ENCODE data around the gene LRP4. TPM values are rescaled to one million over a fixed set of nuclear protein-coding genes. Genes with fewer than 3 reads are reported as not detected.

LRP4 gene
- total RNA-seq, 3 donors from 2014 or later: 5.2 to 7.5 (median 6.4) TPM

DNA sequence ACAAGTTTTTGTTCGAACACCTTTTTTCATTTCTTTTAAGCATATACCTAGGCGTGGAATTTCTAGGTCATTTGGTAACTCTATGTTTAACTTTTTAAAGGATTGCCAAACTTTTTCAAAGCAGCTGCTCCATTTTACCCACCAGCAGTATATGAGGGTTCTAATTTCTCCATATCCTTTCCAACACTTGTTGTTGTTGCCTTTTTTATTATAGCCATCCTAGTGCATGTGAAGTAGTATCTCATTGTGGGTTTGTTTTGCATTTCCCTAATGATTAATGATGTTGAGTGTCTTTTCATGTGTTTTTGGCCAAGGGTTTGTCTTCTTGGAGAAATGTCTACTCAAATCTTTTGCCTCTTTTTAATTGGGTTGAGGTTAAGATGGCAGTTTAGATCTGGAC is 42.7 kb upstream of the LRP4 start:
- no peaks in the 10 kb centered on the region for H3K9me3 ChIP-seq
- intact Hi-C loops (cut with DNase I; ENCODE audit: low total_unique reads): no loop called here
- no peak overlapping the region for H3K4me3 ChIP-seq
- TF ChIP-seq, protein P1, sequence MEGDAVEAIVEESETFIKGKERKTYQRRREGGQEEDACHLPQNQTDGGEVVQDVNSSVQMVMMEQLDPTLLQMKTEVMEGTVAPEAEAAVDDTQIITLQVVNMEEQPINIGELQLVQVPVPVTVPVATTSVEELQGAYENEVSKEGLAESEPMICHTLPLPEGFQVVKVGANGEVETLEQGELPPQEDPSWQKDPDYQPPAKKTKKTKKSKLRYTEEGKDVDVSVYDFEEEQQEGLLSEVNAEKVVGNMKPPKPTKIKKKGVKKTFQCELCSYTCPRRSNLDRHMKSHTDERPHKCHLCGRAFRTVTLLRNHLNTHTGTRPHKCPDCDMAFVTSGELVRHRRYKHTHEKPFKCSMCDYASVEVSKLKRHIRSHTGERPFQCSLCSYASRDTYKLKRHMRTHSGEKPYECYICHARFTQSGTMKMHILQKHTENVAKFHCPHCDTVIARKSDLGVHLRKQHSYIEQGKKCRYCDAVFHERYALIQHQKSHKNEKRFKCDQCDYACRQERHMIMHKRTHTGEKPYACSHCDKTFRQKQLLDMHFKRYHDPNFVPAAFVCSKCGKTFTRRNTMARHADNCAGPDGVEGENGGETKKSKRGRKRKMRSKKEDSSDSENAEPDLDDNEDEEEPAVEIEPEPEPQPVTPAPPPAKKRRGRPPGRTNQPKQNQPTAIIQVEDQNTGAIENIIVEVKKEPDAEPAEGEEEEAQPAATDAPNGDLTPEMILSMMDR (IDR thresholded peaks at IDR 0.05): no peak
- TF ChIP-seq POLR2A (IDR thresholded peaks at IDR 0.05) (no peak), POLR2AphosphoS5 (IDR thresholded peaks at IDR 0.05) (no peak)
- DNase-seq (ENCODE audit: low spot score in 2 of 2): no peak
- no peaks in the 10 kb centered on the region for H3K27me3 ChIP-seq
- no peaks in the 10 kb centered on the region for H3K4me1 ChIP-seq
- H3K27ac ChIP-seq: no peak overlapping the region
- no peaks in the 10 kb centered on the region for H3K36me3 ChIP-seq

DNA sequence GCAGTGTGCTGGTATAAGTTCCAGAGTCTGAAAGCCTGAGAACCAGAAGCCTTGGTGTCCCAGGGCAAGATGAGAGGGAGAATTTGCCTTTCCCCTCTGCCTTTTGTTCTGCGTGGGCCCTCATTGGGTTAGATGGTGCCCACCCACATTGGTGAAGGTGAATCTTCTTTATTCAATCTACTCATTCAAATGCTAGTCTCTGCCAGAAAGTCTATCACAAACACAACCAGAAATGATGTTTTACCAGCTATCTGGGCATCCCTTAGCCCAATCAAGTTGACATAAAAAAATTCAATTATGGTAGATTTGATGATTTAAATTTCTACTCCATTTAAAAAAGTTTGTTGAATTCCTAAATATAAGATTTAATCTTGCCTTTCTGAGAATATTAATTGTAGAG is 40.4 kb upstream of the LRP4 start:
- Histone ChIP-seq H3K9me3 (no peaks in the 10 kb centered on the region), H3K27ac (no peak overlapping the region), H3K4me3 (no peak overlapping the region), H3K27me3 (no peaks in the 10 kb centered on the region), H3K36me3 (no peaks in the 10 kb centered on the region), H3K4me1 (no peaks in the 10 kb centered on the region)
- intact Hi-C loops (cut with DNase I; ENCODE audit: low total_unique reads): no loop called here
- TF ChIP-seq, protein P1 (IDR thresholded peaks at IDR 0.05): no peak
- no peak for TF ChIP-seq POLR2AphosphoS5 (IDR thresholded peaks at IDR 0.05)
- no peak for TF ChIP-seq POLR2A (IDR thresholded peaks at IDR 0.05)
- DNase-seq (ENCODE audit: low spot score in 2 of 2): no peak

DNA sequence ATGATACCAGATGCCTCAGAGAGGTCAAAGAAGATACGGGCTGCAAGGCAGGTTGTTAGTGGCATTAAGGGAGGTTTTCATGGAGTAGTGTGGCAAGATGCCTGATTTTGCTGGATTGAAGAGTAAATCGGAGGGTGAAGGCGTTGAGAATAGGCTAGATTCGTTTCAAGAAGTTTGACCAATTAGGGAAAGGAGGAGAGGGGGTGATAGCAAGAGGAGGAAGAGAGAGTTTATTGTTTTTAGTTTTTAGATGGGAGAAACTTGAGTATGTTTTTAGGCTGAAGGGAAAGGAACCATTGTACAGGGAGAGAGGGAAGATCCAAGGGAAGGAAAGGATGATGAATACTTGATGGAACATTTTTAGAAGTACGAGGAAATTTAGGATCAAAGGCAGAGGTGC is 34.7 kb upstream of the LRP4 start:
- intact Hi-C loops (cut with DNase I; ENCODE audit: low total_unique reads): no loop called here
- H3K4me1 ChIP-seq: no peaks in the 10 kb centered on the region
- TF ChIP-seq POLR2A (IDR thresholded peaks at IDR 0.05) (no peak), POLR2AphosphoS5 (IDR thresholded peaks at IDR 0.05) (no peak)
- TF ChIP-seq, protein P1 (IDR thresholded peaks at IDR 0.05): no peak
- H3K27me3 ChIP-seq: no peaks in the 10 kb centered on the region
- no peak overlapping the region for H3K4me3 ChIP-seq
- no peak overlapping the region for H3K27ac ChIP-seq
- H3K36me3 ChIP-seq: no peaks in the 10 kb centered on the region
- no peak for DNase-seq (ENCODE audit: low spot score in 2 of 2)
- no peaks in the 10 kb centered on the region for H3K9me3 ChIP-seq

DNA sequence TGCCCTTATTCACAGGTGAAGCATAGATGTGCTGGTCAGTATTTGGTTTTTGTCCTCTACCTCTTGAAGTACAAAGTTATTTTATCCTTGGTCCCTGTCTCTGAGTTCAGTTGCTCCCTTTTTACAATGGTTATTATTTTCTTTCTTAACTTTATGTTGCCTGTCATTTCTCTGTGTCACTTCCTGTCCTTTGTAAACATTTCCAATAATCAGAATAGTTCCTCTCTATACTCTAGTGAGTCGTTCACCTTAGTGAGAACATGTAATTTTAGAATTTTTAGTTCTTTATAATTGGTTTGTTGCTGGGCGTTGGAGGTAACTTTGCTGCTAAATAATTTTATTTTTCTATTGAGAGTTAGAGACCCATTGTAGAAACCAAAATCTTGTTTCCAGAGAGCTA is 34.2 kb upstream of the LRP4 start:
- TF ChIP-seq, protein P1 (IDR thresholded peaks at IDR 0.05): no peak
- TF ChIP-seq POLR2A (IDR thresholded peaks at IDR 0.05): no peak
- no peak for TF ChIP-seq POLR2AphosphoS5 (IDR thresholded peaks at IDR 0.05)
- H3K36me3 ChIP-seq: no peaks in the 10 kb centered on the region
- no peak overlapping the region for H3K4me3 ChIP-seq
- no peak for DNase-seq (ENCODE audit: low spot score in 2 of 2)
- H3K9me3 ChIP-seq: no peaks in the 10 kb centered on the region
- H3K27me3 ChIP-seq: no peaks in the 10 kb centered on the region
- H3K4me1 ChIP-seq: no peaks in the 10 kb centered on the region
- intact Hi-C loops (cut with DNase I; ENCODE audit: low total_unique reads): no loop called here
- no peak overlapping the region for H3K27ac ChIP-seq

DNA sequence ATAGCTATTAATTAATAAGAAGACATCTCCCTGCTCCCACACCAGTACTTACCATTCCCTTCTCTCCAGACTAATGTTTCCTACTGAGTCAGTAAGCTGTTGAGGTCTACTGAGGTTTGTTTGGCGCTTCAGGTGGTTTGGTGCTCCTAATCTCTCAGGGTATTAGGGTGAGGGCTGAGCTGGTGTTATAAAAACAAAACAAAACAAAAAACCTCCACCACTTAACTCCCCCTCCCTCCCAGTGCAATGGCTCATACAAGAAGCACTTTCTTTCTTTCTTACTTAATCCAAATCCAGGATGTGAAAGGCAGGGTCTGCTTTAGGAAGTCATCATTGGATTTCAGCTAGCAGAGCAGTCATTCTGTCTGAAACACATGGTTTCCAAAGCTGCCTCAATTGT is 33.5 kb upstream of the LRP4 start:
- no peak for DNase-seq (ENCODE audit: low spot score in 2 of 2)
- H3K4me3 ChIP-seq: no peak overlapping the region
- TF ChIP-seq POLR2AphosphoS5 (IDR thresholded peaks at IDR 0.05) (no peak), POLR2A (IDR thresholded peaks at IDR 0.05) (no peak)
- TF ChIP-seq, protein P1 (IDR thresholded peaks at IDR 0.05): no peak
- H3K4me1 ChIP-seq: no peaks in the 10 kb centered on the region
- H3K27me3 ChIP-seq: no peaks in the 10 kb centered on the region
- H3K9me3 ChIP-seq: no peaks in the 10 kb centered on the region
- intact Hi-C loops (cut with DNase I; ENCODE audit: low total_unique reads): no loop called here
- no peaks in the 10 kb centered on the region for H3K36me3 ChIP-seq
- H3K27ac ChIP-seq: no peak overlapping the region
